GM12878 (cell line): ENCODE measurements around the gene C17orf107. TPM values are rescaled to one million over a fixed set of nuclear protein-coding genes. Genes with fewer than 3 reads are reported as not detected.
A peak's percentile ranks its signal among the peaks of the same experiment; 100 is the strongest.

ENCODE experiments used
- BACH1 ChIP-seq: fragments of 450-650 bp; IDR thresholded peaks from 2 replicates; pipeline ENCODE4 v1.6.1; 2017; ENCODE audit warnings: mild to moderate bottlenecking, borderline replicate concordance
- BCL11A ChIP-seq: IDR thresholded peaks from 2 replicates; pipeline ENCODE4 v1.6.1; 2011; ENCODE audit warnings: low read depth, low read length
- EED ChIP-seq: sonication (generic); IDR thresholded peaks from 2 replicates; pipeline ENCODE4 v1.6.1; 2016; ENCODE audit warnings: antibody characterized with exemption, low read depth
- EZH2 ChIP-seq: IDR thresholded peaks from 2 replicates; pipeline ENCODE4 v1.6.1; 2012; ENCODE audit warnings: low read depth, mild to moderate bottlenecking, control low read depth, inconsistent platforms, low read length, borderline replicate concordance; ENCODE audit not compliant: control insufficient read depth
- HDAC6 ChIP-seq: fragments of 200-600 bp; sonication (generic); IDR thresholded peaks from one replicate; pipeline ENCODE4 v1.8.0; 2017; ENCODE audit warnings: antibody characterized with exemption; ENCODE audit not compliant: unreplicated experiment
- HDGF ChIP-seq: fragments of 450-650 bp; IDR thresholded peaks from 2 replicates; pipeline ENCODE4 v1.6.1; 2016; ENCODE audit warnings: antibody characterized with exemption
- RUNX3 ChIP-seq: IDR thresholded peaks from 2 replicates; pipeline ENCODE4 v1.6.1; 2012; ENCODE audit warnings: low read length, inconsistent platforms
- SRF ChIP-seq, 2 experiments: IDR thresholded peaks; 2 replicates each; pipeline ENCODE4 v1.6.1; 2011; ENCODE audit warnings: low read depth in 2 of 2, low read length in 2 of 2, mild to moderate bottlenecking in 1 of 2, moderate library complexity in 1 of 2
- polyA plus RNA-seq, 11 experiments: library from polyadenylated mRNA; depleted of rRNA in 4 of 11; unstranded in 6 of 11; stranded (reverse) in 5 of 11; fragments of >200 nt; fragmentation: Nextera tagmentation in 4 of 11; fragmentation: Illumina TruSeq in 1 of 11; extraction: Ambion mirVana in 4 of 11; extraction: Trizol in 1 of 11; gene quantifications; 1 replicate in 1 of 11; 2 replicates in 10 of 11; pipeline versions ENCODE4 v1.2.1 to v1.2.3, GENCODE V29; 2011 to 2016; ENCODE audit warnings: inconsistent platforms in 2 of 11, missing spikeins in 2 of 11, low read depth in 1 of 11
- total RNA-seq, 4 experiments: library from RNA; depleted of rRNA in 3 of 4; stranded (reverse); fragments of >200 nt in 3 of 4; fragmentation: Illumina TruSeq in 1 of 4; extraction: Trizol in 1 of 4; gene quantifications; 2 replicates each; pipeline versions ENCODE4 v1.2.1 to v1.2.3, GENCODE V29; 2013 to 2021
- TF ChIP-seq, protein P1 (sequence below): fragments of 450-650 bp; IDR thresholded peaks from 2 replicates; pipeline ENCODE4 v1.6.1; 2017; ENCODE audit warnings: mild to moderate bottlenecking, low read depth, inconsistent platforms; ENCODE audit not compliant: poor library complexity, severe bottlenecking
- TF ChIP-seq, protein P2 (sequence below): IDR thresholded peaks from 2 replicates; pipeline ENCODE4 v1.6.1; 2012; ENCODE audit warnings: low read length, inconsistent platforms
- TF ChIP-seq, protein P3 (sequence below): fragments of 450-650 bp; formaldehyde crosslinking; IDR thresholded peaks from 2 replicates; pipeline ENCODE4 v1.4.0; 2020; ENCODE audit warnings: mild to moderate bottlenecking, moderate library complexity
- TF ChIP-seq, protein P4 (sequence below): fragments of 450-650 bp; IDR thresholded peaks from 2 replicates; pipeline ENCODE4 v1.6.1; 2018; ENCODE audit warnings: borderline replicate concordance, mild to moderate bottlenecking; ENCODE audit not compliant: partially characterized antibody
- TF ChIP-seq, protein P5 (sequence below): IDR thresholded peaks from 2 replicates; pipeline ENCODE4 v1.6.1; 2011; ENCODE audit warnings: borderline replicate concordance, low read depth, mild to moderate bottlenecking, moderate library complexity, low read length; ENCODE audit not compliant: insufficient read depth, poor library complexity, severe bottlenecking
- TF ChIP-seq, protein P6 (sequence below): fragments of 450-650 bp; conservative IDR thresholded peaks from 2 replicates; pipeline ENCODE4 v1.6.1; 2017; ENCODE audit warnings: mild to moderate bottlenecking, moderate library complexity

C17orf107 gene
- total and polyA plus RNA-seq, 10 of the 15 experiments (the other 5 are each of a cell fraction or from before 2014, with no cell fraction given), result 0.05 to 0.46 (median 0.11) TPM; not detected in 3

DNA sequence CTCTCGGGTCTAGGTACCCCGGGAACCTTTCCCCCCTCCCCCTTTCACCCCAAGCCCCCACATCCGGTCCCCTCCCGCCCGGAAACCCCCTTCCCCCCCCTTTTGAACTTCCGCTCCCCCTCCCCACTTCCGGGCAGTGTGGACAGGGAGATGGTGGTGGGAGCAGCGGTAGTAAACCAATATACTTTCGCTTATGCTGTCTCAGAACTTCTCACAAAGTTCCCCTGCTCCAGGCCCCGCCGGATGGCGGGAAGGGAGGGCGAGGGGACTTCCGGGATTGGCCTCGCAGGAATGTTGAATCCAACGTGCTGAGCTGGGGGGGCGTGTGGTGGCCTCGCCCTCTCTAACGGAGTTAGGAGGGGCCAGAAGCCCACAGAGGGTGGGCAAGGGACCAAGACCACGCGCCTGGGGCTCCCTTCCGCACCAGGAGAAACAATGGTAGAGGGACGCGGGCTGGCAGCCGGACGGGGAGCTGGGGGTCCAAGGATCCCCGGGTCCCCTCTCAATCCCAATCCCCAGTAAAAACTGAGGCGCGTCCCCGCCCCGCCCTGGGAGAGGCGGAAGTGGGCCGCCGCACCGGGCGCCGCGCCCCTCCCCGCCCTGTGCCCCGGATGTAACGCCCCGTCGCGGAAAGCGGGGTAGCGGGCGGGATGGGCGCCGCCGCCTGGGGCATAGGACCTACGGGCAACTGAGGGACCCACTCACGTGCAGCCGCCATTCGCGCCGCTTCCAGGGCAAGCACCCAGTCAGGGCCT, 48.3 kb downstream of the C17orf107 start (continued):
- TF ChIP-seq, protein P1, sequence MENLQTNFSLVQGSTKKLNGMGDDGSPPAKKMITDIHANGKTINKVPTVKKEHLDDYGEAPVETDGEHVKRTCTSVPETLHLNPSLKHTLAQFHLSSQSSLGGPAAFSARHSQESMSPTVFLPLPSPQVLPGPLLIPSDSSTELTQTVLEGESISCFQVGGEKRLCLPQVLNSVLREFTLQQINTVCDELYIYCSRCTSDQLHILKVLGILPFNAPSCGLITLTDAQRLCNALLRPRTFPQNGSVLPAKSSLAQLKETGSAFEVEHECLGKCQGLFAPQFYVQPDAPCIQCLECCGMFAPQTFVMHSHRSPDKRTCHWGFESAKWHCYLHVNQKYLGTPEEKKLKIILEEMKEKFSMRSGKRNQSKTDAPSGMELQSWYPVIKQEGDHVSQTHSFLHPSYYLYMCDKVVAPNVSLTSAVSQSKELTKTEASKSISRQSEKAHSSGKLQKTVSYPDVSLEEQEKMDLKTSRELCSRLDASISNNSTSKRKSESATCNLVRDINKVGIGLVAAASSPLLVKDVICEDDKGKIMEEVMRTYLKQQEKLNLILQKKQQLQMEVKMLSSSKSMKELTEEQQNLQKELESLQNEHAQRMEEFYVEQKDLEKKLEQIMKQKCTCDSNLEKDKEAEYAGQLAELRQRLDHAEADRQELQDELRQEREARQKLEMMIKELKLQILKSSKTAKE, result no peak
- TF ChIP-seq, protein P2, sequence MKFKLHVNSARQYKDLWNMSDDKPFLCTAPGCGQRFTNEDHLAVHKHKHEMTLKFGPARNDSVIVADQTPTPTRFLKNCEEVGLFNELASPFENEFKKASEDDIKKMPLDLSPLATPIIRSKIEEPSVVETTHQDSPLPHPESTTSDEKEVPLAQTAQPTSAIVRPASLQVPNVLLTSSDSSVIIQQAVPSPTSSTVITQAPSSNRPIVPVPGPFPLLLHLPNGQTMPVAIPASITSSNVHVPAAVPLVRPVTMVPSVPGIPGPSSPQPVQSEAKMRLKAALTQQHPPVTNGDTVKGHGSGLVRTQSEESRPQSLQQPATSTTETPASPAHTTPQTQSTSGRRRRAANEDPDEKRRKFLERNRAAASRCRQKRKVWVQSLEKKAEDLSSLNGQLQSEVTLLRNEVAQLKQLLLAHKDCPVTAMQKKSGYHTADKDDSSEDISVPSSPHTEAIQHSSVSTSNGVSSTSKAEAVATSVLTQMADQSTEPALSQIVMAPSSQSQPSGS, result no peak
- TF ChIP-seq HDGF, result no peak; the same call in 1 of the 2 replicates
- TF ChIP-seq SRF (IDR thresholded peaks at IDR 0.05; ENCODE audit: low read depth in 2 of 2, low read length in 2 of 2), result no peak
- no peak for TF ChIP-seq HDAC6
- TF ChIP-seq BCL11A, result 0 out of 2 replicates have a peak, but pooled peaks have one; percentile 9
- peak; percentile 72 for TF ChIP-seq BACH1
- TF ChIP-seq EZH2, result no peak
- TF ChIP-seq, protein P3, sequence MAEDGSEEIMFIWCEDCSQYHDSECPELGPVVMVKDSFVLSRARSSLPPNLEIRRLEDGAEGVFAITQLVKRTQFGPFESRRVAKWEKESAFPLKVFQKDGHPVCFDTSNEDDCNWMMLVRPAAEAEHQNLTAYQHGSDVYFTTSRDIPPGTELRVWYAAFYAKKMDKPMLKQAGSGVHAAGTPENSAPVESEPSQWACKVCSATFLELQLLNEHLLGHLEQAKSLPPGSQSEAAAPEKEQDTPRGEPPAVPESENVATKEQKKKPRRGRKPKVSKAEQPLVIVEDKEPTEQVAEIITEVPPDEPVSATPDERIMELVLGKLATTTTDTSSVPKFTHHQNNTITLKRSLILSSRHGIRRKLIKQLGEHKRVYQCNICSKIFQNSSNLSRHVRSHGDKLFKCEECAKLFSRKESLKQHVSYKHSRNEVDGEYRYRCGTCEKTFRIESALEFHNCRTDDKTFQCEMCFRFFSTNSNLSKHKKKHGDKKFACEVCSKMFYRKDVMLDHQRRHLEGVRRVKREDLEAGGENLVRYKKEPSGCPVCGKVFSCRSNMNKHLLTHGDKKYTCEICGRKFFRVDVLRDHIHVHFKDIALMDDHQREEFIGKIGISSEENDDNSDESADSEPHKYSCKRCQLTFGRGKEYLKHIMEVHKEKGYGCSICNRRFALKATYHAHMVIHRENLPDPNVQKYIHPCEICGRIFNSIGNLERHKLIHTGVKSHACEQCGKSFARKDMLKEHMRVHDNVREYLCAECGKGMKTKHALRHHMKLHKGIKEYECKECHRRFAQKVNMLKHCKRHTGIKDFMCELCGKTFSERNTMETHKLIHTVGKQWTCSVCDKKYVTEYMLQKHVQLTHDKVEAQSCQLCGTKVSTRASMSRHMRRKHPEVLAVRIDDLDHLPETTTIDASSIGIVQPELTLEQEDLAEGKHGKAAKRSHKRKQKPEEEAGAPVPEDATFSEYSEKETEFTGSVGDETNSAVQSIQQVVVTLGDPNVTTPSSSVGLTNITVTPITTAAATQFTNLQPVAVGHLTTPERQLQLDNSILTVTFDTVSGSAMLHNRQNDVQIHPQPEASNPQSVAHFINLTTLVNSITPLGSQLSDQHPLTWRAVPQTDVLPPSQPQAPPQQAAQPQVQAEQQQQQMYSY (CRISPR knock-in tag), result no peak
- TF ChIP-seq, protein P4, sequence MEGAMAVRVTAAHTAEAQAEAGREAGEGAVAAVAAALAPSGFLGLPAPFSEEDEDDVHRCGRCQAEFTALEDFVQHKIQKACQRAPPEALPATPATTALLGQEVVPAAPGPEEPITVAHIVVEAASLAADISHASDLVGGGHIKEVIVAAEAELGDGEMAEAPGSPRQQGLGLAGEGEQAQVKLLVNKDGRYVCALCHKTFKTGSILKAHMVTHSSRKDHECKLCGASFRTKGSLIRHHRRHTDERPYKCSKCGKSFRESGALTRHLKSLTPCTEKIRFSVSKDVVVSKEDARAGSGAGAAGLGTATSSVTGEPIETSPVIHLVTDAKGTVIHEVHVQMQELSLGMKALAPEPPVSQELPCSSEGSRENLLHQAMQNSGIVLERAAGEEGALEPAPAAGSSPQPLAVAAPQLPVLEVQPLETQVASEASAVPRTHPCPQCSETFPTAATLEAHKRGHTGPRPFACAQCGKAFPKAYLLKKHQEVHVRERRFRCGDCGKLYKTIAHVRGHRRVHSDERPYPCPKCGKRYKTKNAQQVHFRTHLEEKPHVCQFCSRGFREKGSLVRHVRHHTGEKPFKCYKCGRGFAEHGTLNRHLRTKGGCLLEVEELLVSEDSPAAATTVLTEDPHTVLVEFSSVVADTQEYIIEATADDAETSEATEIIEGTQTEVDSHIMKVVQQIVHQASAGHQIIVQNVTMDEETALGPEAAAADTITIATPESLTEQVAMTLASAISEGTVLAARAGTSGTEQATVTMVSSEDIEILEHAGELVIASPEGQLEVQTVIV, result peak; percentile 32
- peak; percentile 54; the same call in 1 of the 2 replicates for TF ChIP-seq EED
- TF ChIP-seq, protein P5, sequence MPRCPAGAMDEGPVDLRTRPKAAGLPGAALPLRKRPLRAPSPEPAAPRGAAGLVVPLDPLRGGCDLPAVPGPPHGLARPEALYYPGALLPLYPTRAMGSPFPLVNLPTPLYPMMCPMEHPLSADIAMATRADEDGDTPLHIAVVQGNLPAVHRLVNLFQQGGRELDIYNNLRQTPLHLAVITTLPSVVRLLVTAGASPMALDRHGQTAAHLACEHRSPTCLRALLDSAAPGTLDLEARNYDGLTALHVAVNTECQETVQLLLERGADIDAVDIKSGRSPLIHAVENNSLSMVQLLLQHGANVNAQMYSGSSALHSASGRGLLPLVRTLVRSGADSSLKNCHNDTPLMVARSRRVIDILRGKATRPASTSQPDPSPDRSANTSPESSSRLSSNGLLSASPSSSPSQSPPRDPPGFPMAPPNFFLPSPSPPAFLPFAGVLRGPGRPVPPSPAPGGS, result peak; percentile 54
- TF ChIP-seq, protein P6, sequence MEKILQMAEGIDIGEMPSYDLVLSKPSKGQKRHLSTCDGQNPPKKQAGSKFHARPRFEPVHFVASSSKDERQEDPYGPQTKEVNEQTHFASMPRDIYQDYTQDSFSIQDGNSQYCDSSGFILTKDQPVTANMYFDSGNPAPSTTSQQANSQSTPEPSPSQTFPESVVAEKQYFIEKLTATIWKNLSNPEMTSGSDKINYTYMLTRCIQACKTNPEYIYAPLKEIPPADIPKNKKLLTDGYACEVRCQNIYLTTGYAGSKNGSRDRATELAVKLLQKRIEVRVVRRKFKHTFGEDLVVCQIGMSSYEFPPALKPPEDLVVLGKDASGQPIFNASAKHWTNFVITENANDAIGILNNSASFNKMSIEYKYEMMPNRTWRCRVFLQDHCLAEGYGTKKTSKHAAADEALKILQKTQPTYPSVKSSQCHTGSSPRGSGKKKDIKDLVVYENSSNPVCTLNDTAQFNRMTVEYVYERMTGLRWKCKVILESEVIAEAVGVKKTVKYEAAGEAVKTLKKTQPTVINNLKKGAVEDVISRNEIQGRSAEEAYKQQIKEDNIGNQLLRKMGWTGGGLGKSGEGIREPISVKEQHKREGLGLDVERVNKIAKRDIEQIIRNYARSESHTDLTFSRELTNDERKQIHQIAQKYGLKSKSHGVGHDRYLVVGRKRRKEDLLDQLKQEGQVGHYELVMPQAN, result peak; percentile 24
- no peak for TF ChIP-seq RUNX3
